SU-DHL-6 (cell line): ENCODE data around the gene SAMD4B.

ENCODE experiments used
- CTCF ChIP-seq: fragments of 200-600 bp; sonication (generic); IDR thresholded peaks from one replicate; pipeline ENCODE4 v1.5.1; 2017; ENCODE audit warnings: antibody characterized with exemption, mild to moderate bottlenecking, low read length, moderate library complexity; ENCODE audit not compliant: insufficient read depth, poor library complexity, severe bottlenecking
- EZH2phosphoT487 ChIP-seq: fragments of 200-600 bp; sonication (generic), shearing (Covaris generic); conservative IDR thresholded peaks from 2 replicates; pipeline ENCODE4 v1.6.1; 2018; ENCODE audit warnings: mild to moderate bottlenecking, antibody characterized with exemption, low read length, moderate library complexity, mixed read lengths

- TF ChIP-seq CTCF (no peak), EZH2phosphoT487 (no peak)
Measured at GRCh38 chr19:39334444-39334976, 7.7 kb upstream of the SAMD4B start.
